GM12892 (cell line): ENCODE measurements around the gene ROR1.

Experiments
- POLR2A ChIP-seq: IDR thresholded peaks from 2 replicates; pipeline ENCODE4 v1.6.1; 2011; ENCODE audit warnings: low read depth, low read length, control low read depth
- POLR2AphosphoS5 ChIP-seq: IDR thresholded peaks from 2 replicates; pipeline ENCODE4 v1.6.1; 2011; ENCODE audit warnings: low read depth, low read length, control low read depth
- TAF1 ChIP-seq: IDR thresholded peaks from 2 replicates; pipeline ENCODE4 v1.6.1; 2011; ENCODE audit warnings: low read depth, mild to moderate bottlenecking, control low read depth, low read length, borderline replicate concordance

GRCh38 chr1:63758791-63759190, 15.0 kb upstream of the ROR1 start:
- TF ChIP-seq POLR2A (no peak), TAF1 (no peak), POLR2AphosphoS5 (no peak)
